DMS 273 (cell line): ENCODE results near the gene CAMSAP2.
A peak's percentile ranks its signal among the peaks of the same experiment; 100 is the strongest.

Experiments
- DNase-seq: peaks from one replicate; lab custom pipeline; 2025; ENCODE audit not compliant: unreplicated experiment; lab: John Stamatoyannopoulos, UW

Gene CAMSAP2

DNA sequence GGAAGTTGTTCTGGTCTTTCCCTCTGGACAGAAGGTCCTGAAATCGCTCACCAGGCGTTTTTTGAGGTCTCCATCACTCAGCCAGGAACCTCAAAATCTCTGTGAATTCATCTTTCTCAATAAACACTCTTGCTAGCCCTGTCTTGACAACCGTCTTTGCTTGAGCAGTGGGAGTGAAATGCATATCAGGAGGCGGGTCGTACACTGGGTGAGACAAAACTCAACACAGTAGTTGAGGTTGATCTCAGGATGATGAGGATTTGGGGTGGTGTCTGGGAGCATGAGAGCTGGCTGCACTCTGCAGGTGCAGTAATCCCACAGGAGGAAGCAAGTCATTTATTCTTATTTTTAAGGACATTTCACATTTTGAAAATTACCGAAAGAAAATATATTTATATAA, 136.0 kb downstream of the CAMSAP2 start:
- DNase-seq, result no peak

DNA sequence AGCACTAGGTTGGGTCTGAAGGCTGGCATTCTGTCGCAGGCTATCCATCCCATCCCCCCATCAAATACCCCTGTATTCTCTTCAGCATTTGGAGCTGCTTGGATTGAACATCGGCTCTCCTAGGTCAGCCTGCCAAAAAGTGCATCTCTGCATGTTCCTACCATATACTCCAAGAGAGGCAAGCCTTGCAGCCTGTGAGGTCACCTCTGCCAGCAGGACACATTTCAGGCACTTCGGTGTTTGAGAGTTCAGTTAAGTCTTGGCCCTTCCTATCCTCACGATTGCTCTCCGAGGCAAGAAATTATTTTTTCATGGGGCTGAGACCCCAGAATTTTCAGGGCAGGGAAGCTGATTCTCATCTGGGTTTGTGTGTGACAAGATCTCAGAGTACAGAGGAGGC, 136.7 kb downstream of the CAMSAP2 start:
- no peak for DNase-seq

DNA sequence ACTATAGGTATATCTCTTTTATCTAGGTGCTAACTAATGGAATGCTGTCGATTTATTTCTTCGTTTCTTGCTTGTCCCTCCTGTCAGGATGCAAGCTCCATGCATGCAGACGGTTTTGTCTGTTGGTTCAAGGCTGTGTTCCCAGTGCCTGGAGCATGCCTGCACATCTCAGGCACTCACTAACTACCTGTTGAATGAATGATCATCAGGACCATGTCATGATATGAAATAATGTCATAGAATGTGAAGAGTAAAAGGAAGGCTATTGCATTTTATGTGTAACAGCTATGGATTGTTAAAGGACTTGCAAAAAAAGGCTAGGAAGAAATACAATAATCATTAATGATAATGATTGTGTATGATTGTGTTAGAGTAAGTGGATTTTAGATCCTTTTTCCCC, 138.3 kb downstream of the CAMSAP2 start:
- DNase-seq, result no peak

DNA sequence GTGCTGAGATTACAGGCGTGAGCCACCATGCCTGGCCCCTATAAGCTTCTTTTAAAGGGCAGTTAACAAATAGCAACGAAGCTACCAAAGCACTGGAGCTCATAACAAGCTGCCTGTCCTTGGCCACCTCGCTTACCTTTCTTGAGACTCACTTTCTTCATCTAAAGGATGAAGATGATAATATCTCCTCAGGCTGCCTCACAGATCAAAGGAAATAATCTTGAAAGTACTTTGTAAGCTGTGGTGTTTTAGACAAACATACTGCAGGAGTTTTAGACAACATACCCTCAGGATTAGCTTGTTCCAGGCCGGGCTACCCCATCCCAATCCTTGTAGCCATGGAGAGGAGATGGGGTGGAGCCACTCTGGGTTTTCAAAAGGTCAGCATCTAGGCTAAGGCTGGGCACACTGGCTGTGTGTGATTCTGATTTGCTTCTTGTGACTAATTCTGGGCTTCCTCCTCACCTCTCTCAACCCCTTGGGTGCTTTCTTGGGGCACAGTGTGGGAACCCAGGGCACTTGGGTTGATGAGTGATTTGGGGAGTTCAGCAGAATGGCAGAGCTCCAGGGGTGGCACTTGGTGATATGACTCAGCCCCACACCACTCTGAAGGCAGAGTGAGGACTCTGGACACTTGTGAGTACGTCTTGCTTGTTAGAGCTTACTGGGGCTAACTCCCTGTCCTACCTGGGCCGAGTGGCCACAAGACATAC, 139.3 kb downstream of the CAMSAP2 start:
- no peak for DNase-seq

DNA sequence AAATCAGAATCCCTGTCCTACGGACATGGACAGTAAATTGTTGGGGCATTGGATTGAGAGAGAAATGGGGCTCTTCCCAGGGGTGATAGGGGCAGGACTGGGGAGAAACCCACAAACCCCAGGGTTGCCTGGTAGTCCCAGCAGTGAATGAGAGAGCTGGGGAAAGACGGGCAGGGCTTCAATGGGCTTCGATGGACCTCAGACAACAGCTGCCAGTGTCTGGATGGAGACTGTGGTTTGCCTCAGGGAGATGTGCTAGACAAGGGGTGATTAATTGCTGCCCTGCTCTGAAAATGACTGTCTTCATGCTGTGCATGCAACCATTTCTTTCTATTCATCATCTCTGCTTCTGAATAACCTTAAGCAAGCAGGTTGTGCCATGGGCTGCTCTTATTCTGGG, 141.5 kb downstream of the CAMSAP2 start:
- DNase-seq, result no peak

DNA sequence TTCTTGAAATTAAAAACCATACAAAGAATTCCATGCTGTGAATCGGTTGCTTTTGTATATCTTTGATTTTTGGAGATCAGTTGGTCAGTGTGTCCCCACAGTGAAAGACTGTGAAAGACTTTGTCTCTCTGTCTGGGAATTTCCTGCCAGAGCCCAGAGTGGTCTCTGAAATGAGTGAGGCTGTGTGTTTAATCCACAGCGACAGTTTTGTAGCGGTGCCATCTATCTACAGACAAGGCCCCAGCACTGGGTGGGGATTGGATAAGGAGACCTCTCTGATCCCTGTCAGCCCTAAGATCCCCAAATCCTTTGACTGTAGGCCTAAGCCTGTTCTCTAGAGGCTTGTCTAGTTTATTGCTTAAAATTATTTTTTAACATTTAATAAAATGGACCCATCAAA, 144.4 kb downstream of the CAMSAP2 start:
- DNase-seq, result no peak

DNA sequence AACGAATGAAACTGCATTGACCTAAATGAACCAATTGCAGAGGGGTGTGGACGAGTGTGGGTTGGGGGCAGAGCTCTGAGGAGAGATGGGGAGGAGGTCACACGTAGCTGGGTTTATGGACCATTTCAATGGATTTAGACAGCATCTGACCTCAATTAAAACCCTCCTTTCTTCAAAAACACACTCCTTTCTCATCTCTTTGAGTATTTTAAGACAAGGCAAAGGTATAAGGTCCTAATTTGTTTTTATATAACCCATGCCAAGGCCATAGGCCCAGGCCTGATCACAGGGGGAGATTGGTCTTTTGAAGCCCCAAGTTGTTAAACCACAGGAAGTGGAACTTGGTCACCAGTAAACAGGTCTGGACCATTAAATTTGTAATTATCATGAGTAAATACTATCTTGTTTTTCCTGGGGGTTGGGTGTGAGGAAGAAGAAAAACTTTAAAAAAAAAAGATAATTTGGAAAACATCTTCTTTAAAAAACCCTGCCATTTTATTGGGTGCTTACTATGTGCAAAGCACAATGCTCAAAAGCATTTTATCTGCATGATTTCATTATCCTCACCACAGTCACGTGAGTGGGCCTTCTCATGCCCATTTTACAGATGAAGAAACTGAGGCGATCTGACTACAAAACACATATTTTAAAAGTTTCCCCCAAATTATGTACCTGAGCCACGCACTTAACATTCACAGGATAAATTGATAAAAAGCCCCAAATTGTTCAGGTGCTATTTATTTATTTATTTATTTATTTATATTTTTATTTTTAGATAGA, 147.1 kb downstream of the CAMSAP2 start:
- DNase-seq, result no peak

DNA sequence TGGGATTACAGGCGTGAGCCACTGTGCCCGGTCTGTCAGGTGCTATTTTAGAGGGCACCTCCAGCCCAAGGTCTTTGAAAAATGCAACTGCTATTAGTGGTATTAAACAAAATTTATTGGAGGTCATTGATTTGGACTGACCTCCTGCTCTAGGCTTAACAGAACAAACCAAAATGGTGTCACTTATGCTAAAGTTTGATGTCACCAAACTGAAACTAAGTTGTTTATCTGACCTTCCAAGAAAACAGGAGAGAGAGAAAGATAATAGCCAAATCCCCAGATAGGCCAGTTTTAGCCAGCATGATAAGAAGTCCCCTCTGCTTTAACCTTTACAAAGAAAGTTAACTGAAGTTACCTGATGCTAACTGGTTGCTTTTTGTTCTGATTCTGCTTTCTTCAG, 147.9 kb downstream of the CAMSAP2 start:
- no peak for DNase-seq

DNA sequence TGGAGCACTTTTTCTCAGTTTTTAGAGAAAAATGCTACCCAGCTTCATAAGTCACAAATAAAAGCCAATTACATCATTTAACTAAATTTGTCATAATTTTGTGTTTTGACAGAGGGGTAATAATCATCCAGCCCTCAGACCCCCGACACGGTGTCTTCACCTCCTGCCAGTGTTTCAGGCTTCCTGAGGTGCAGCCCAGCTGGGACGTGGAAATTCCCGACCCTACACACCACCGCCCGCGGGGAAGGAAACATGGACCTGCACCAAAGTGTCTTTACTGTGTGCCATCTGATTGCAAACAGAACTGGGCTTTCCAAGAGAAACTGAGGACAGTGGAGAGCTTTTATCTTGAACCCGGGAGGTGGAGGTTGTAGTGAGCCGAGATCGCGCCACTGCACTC, 148.3 kb downstream of the CAMSAP2 start:
- DNase-seq, result no peak

DNA sequence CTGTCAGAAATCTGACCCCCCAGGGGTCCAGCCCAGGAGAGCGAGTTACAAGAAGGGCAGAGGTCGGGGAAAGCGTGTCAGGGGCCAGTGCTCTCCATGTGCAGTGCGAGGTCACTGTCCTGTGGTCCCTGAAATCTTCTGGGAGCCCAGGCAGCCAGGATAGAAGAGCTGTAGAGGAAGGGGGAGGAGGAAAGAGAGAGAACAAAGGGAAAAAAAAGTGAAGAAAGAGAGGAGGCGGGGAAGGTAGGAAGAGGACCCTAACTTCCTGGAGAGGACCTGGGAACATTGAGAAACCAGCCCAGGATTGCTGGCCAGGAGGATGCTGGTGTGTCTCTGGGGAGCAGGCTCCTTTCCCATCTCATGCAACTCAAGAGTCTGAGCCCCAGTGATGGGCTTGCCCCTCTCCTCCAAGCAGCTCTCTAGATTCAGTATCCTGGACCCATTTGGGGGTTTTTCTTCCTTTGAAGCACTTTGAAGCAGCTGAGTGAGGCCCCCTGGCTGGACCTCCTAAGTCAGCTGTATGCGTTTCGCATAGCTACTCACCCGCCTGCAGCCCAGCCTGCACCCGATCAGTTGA, 149.2 kb downstream of the CAMSAP2 start:
- DNase-seq, result no peak

DNA sequence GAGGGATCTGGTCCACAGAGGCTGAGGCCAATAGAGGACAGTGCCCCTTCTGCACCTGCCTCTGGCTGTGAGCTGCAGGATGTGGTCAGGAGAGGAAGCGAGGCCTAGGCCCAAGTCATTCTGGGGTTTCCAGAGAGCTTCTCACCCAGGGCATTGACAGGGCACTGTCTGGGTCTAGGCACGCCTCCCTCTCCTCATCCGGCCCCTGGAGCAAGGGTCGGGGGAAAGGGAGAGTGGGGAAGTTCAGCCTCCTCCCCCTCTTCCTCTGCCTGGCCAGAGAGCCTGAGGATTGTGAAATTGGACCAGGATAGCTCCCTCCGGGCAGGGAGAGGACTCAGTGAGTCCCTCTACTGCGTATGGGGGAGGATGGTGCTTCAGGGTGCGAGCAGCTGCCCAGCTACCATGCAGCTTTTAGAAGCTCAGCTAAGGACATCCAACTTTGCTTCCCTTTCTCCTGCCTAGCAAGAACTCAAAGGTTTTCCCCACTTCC, 149.7 kb downstream of the CAMSAP2 start:
- no peak for DNase-seq

DNA sequence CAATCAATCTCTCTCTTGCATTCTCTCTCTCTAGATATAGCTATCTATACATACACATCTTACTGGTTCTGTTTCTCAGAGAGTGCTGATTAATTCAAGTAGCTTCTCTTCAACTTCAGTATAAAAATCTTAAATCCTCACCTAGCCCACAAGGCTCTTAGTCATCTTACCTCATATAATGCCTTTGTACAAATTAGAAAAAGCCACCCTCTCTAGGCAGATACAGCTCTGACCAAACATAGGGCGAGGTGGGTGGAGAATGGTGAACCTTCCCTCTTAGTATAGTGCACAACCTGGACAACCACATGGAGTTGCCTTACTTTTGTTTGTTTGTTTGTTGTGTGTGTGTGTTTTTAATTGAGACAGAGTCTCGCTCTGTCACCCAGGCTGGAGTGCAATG, 150.9 kb downstream of the CAMSAP2 start:
- DNase-seq, result no peak

DNA sequence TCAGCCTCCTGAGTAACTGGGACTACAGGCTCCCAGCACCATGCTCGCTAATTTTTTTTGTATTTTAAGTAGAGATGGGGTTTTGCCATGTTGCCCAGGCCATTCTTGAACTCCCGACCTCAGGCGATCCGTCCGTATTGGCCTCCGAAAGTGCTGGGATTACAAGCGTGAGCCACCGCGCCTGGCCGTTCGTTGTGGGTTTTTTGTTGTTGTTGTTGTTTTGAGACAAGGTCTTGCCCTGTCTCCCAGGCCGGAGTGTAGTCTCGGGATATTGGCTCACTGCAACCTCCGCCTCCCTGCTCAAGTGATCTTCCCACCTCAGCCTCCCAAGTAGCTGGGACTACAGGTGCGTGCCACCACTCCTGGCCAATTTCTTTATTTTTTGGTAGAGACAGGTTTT, 151.3 kb downstream of the CAMSAP2 start:
- no peak for DNase-seq

DNA sequence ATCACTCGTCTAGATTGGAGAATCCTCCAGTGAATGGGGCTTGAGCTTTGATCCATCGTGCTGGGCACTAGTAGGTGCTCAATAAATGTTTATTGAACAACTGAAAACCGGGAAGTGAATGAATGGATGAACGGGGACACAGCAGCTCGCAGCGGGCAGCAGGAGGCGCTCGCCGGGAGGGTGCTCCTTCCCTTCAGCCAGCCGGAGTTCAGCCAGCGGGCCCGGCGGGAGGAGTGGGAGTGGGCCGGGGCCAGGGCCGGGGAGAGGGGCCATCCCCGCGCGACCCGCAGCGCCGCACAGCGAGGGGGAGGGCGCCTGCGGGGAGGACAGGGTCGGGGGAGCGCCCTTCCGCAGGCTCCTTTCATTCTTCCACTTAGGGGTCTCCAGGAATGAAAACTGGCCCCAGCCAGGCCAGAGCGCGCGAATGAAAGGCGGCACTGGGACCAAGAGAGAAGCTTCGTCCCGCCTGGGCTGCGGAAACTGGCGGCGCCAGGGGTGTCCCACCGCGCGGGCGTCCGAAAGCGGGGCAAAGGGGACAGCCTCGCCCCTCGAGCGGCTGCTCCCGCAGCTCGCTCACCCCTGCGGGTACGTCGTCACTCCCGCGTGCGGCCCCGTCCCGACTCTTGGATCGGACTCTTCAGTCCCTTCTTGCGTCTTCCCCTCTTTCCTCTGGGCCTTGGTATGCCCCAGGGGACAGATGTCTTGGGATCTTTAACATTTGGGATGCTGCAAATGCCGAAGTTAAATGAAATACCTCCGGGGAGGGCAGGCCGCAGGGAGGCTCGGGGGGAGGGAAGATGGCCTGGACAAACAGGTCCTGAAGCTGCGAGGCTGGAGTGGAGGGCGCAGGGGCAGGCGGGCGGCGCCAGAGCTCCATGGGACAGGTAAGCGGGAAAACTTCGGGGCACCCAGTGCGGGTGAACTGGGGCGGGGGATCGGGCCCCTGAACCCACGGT, 152.4 kb downstream of the CAMSAP2 start:
- DNase-seq, result peak; percentile 88

DNA sequence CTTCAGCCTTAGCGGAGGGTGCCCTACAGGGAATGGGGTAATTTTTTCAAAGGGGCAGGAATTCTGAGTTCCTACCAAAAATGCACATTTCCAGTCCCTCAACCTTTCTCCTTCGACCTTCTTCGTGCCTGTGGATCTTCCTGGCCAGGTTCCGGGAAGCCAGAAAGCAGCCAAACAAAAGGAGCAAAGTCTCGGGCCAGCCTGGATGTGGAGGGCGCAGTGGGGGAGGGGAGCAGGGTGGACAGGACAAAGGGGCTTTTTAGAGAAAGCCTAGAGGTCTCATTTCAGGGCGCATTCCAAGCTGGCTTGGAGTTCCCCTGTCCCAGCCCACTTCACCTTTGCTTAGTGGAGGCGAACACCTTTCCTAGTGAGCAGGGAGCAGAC, 153.1 kb downstream of the CAMSAP2 start:
- no peak for DNase-seq

DNA sequence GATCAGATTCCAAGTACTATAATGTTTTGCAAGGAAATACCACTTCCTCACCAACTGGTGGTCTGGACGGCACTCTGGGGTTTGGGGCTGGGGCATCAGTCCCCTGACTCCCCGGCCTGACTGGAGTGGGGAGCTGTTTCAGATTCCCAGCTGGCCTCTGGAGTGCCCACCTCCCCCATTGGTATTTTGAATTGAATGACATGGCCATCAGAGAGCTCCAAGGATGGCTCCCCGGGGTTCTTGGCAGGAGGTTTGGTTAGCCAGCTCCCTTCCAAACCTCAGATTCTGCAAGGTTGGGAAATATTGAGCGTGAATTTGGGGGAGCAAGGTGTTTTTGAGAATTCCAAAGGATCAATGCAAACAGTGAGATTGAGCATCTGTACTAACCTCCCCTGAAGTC, 153.9 kb downstream of the CAMSAP2 start:
- DNase-seq, result no peak

DNA sequence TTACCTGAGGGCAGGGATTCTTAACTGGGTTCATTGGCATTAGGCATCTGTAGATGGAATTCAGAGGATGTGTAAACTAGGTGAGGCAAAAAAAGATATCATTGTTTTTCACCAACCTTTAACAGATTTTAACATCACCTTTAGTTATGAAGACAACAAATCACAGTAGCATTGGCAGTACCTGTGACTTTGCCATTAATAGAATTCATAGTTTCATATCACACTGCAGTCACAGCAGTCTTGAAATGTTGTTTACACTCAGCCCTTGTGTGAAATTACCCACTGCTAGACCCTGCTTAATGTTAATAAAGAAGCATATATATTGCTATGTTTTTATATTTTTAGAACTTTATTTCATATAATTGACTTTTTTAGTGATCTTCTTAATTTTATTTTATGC, 154.3 kb downstream of the CAMSAP2 start:
- DNase-seq, result no peak

DNA sequence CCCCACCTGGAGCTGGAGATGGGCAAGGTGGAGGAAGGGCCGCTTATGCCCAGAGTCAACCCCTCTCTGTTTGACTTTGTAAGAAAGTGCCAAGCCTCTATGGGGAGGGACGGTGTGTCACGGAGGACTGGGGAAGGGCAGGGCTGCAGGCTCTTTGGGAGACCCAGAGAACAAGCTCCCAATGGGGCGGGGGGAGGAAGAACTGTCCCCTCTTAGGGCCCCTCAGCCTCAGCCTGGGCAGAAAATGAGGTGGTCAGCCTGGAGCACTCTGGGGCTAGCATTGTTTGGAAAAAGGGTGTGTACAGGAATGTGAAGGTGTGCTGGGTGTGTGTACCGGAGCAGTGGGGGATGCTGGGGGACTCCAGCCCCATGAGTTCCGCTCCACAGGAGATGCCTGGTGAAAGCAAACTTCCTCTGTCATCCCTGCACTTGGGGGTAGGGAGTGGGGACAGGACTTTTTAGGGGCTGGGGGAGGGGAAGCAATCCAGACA, 154.8 kb downstream of the CAMSAP2 start:
- no peak for DNase-seq

DNA sequence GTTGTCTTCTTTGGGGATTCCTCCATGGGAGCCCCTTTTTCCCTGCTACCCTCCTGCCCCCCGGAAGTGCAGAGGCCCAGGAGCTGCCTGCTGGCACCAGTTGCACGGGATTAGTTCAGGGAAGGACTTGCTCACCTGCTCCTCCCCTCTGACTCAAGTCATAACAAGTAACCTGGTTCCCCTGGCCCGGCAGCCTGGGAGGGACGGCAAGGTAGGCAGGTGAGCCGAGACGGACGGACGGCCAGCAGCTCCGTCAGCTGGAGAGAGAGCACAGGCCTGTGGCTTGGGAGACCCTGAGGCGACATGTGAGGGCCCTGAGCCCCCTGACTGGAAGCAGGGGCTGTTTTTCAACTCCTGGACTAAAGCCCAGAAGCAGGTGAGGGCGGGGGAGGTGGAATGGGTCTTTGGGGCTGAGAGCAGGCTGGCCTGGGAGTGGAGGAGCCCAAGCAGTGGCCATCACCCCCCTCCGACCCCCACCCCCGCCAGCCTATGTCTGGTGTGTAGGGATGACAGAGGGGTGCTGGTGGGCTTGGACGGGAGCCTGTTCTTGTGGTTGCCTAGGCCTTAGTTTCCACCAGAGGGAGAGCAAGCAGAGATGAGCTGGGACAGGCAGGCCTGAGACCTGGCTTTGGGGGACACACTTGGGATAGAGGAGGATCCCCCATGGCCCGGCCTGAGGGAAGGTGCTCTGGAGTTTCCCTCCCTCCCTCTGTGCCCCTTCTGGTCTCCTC, 156.2 kb downstream of the CAMSAP2 start, which contains the start of gene INAVA:
TSS of gene INAVA (plus strand) at position 189 of the 731 bp plus-strand sequence. CDS start 3,501 bp downstream, outside the sequence.
- peak; percentile 17 for DNase-seq

DNA sequence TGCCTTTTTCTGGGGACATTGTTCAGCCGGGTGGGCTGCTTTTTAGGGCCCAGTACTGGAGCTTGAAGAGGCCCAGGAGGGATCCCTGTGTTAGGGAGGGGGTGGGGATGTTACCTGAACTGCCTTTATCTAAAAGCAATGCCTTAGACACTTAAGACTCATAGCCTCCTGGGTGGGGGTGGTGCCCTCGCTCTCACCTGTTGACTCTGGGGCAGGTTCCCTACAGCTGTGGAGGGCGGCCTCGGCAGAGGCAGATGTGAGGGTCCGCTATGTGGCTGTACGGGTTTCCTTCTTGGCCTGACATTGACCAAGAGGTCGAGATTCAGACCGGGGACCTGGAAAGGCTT, 156.7 kb downstream of the CAMSAP2 start:
- DNase-seq, result no peak
